Activated effector memory CD4-positive, alpha-beta T cell treated with anti-CD3 and anti-CD28 coated beads, Interleukin-2, amount 50 U/mL, for 16 hours (primary cell): ENCODE results near the gene SHOC2.
"Not testable (repeated sequence)": the region's sequence is repeated elsewhere in the genome, so short reads cannot be mapped to it uniquely, and the experiment has no call there.

Experiments
- DNase-seq: peaks from one replicate; pipeline ENCODE4 v3.0.0-alpha.2; 2020

SHOC2 gene

GRCh38 chr10:110901954-110902819, 17.2 kb upstream of the SHOC2 start:
- peak; percentile 72 for DNase-seq

- DNase-seq: no peak
Observed at GRCh38 chr10:110903280-110904278, 15.8 kb upstream of the SHOC2 start.

GRCh38 chr10:110910138-110910537, 9.3 kb upstream of the SHOC2 start:
- DNase-seq: no peak

- no peak for DNase-seq
Observed at GRCh38 chr10:110912374-110912773, 7.0 kb upstream of the SHOC2 start.

GRCh38 chr10:110914431-110914830, 5.0 kb upstream of the SHOC2 start:
- DNase-seq: no peak

- DNase-seq: no peak
Observed at GRCh38 chr10:110915035-110915434, 4.4 kb upstream of the SHOC2 start.

GRCh38 chr10:110915600-110915999, 3.8 kb upstream of the SHOC2 start:
- DNase-seq: not testable (repeated sequence)

GRCh38 chr10:110916554-110917346, 2.7 kb upstream of the SHOC2 start:
- DNase-seq: no peak

GRCh38 chr10:110918269-110918642, 1.1 kb upstream of the SHOC2 start:
- peak; percentile 94 for DNase-seq

- DNase-seq: no peak
Observed at GRCh38 chr10:110918643-110919348, 608 bp upstream of the SHOC2 start, which contains the start of gene BBIP1. BBIP1 (minus strand) TSS chr10:110919180; CDS start chr10:110918157, 1,023 bp downstream.

GRCh38 chr10:110919971-110920881, 822 bp downstream of the SHOC2 start:
- DNase-seq: peak; percentile 68

- DNase-seq: no peak
Observed at GRCh38 chr10:110923856-110924493, 4.6 kb downstream of the SHOC2 start.

GRCh38 chr10:110927461-110927860, 8.1 kb downstream of the SHOC2 start:
- DNase-seq: no peak

- DNase-seq: no peak
Observed at GRCh38 chr10:110931769-110932381, 12.5 kb downstream of the SHOC2 start.

- no peak for DNase-seq
Observed at GRCh38 chr10:110932505-110933180, 13.2 kb downstream of the SHOC2 start.

- no peak for DNase-seq
Observed at GRCh38 chr10:110936757-110937156, 17.4 kb downstream of the SHOC2 start.

- no peak for DNase-seq
Observed at GRCh38 chr10:110939419-110939818, 20.0 kb downstream of the SHOC2 start.

GRCh38 chr10:110944792-110945396, 25.5 kb downstream of the SHOC2 start:
- DNase-seq: no peak

- DNase-seq: no peak
Observed at GRCh38 chr10:110946496-110946895, 27.1 kb downstream of the SHOC2 start.
